HG02623 (cell line): Measurements from ENCODE around the gene SKA3.
"Not testable (repeated sequence)": the region's sequence is repeated elsewhere in the genome, so short reads cannot be mapped to it uniquely, and the experiment has no call there.

ENCODE experiments used
- ATAC-seq: cut with Tn5 transposase; IDR thresholded peaks from one replicate; pipeline ENCODE4 v1.9.1; 2021; ENCODE audit warnings: moderate library complexity; ENCODE audit not compliant: unreplicated experiment

Gene SKA3

DNA sequence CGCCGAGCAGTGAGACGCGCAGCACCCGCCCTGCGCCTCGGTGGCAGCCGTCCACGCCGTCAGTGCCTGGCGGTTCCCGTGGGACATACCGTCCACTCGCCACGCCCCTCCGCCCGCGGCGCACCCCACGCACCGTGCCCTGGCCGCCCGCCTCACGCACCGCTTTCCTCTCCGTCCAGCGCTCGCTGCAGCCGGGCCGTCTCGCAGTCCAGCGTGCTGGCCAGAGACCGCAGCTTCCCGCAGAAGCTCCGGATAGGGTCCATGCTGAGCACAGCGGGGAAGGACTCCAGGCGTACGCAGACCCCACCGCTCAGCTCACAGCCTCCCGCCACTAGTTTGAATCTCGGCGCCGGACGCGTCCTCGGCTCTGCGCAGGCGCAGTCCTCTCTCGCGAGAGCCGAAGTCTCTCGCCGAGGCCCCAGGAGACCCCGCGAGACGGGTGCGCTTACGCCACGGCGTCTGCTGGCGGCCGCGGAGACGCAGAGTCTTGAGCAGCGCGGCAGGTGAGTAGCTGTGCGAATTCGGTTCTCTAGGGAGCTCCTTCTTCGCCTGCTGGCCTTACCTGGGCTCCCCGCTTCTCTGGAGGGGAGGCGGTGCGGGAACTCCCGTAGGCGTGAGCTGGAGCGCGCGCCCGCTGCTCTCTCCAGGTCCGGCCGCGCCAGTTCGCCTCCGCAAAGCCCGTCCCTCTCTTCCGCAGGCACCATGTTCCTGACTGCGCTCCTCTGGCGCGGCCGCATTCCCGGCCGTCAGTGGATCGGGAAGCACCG, at the start of gene SKA3, which contains the start of gene MRPL57:
Gene SKA3 (minus strand): TSS at position 338 of the 767 bp plus-strand sequence. CDS start 75 bp downstream, at position 263.
Gene MRPL57 (plus strand): TSS at position 444 of the 767 bp plus-strand sequence. CDS start 259 bp downstream, at position 703.
- peak; percentile 92 for ATAC-seq

- no peak for ATAC-seq
Observed at GRCh38 chr13:21225082-21225481, 48.7 kb upstream of the SKA3 start.

DNA sequence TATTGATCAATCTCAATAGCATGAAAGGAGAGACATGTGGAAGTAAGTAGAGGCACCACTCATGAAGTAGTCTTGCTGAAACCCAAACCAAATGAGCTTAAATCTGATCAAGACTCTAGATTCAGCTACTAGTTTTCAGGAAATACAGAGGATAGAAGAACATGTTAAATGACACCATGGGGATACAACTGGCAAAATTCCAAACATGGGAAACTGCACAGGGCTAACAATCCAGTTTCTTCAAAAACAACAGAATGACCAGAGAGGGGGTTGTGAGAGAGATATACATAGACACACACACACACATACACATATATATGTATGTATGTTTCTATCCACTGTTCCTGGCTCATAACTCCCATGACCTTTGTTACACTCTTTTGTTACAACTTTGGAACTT, 44.9 kb upstream of the SKA3 start:
- ATAC-seq: no peak

GRCh38 chr13:21219716-21220115, 43.4 kb upstream of the SKA3 start:
- ATAC-seq: not testable (repeated sequence)

GRCh38 chr13:21219036-21219381, 42.7 kb upstream of the SKA3 start:
- no peak for ATAC-seq

GRCh38 chr13:21218351-21219035, 42.1 kb upstream of the SKA3 start:
- peak; percentile 99 for ATAC-seq

GRCh38 chr13:21216332-21216731, 40.0 kb upstream of the SKA3 start:
- no peak for ATAC-seq

GRCh38 chr13:21215419-21215818, 39.1 kb upstream of the SKA3 start:
- ATAC-seq: not testable (repeated sequence)

GRCh38 chr13:21212138-21212775, 35.9 kb upstream of the SKA3 start:
- ATAC-seq: no peak

DNA sequence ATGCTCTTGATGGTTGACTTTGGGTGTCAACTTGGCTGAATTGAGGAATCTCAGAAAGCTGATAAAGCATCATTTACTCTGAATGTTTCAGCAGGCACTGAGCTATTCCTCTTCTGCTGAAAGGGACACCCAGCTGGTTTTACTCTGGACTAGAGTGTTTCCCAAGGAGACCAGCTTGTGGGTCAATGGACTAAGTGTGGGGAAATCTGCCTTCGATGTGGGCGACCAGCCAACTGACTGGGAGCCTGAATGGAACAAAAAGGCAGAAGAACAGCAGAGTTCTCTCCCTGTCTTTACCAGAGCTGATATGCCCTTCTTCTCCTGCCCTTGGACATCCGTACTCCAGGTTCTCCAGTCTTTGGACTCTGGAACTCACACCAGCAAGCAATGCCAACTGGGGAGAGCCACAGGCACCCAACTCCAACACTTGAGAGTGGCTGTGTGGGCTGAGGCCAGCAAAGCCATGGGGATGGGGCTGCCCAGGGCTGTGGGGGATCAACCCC, 32.4 kb upstream of the SKA3 start:
- no peak for ATAC-seq

DNA sequence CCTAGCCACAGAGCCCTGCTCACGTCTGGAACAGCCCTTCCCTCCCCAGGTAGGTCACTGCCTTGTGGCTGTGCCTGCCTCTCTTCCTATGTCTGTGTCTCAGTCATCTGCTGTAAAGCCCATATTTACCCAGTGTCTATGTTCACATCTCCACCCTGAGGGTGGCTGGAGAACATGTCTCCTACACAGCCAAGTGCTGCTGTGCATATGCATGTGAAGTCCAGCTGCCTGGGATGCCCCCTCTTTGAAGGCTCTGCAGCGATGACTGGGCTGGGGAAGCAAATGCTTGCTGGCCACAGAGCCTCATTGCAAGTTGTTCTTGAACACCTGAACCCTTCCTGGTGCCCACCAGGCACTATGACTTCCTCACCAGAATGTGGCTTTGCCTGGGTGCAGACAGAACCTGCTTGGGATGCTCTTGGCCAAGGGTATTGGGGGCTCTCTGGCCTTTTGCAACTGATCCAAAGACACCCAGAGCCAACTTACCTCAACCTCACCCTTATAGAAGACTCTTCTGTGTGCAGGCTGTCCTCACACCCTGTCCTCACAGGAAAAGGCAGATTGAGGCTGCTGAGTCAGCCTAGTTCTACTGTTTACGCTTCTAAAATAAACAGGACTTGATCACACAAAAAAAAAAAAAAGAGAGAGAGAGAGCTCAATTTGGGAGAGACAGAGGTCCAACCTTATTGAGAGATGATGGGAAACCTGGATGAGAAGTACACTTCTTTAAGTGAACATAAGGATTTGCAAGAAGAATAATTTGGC, 26.6 kb upstream of the SKA3 start:
- ATAC-seq: no peak

- not testable (repeated sequence) for ATAC-seq
Observed at GRCh38 chr13:21201456-21202190, 25.3 kb upstream of the SKA3 start.

DNA sequence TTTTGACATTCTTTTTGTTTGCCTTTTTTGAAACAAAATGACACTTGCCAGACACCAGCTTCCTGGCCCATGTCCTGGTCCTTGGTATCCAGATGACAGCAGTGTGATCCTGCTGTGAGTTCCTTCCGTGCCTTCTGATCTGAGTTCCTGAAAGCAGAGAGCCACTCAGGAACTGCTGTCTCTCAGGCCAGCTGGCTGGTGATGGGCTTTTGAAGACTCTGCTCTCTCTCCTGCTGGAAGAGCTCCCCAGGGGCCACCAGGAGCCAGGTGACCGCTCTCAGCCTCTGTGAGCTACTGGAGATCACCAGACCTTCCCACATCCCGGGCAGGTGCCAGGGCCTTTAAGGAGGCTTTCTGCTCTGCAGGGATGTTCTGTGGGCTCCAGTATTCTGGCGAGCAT, 22.0 kb upstream of the SKA3 start:
- not testable (repeated sequence) for ATAC-seq

GRCh38 chr13:21197606-21198225, 21.4 kb upstream of the SKA3 start:
- not testable (repeated sequence) for ATAC-seq

- ATAC-seq: not testable (repeated sequence)
Observed at GRCh38 chr13:21194756-21195155, 18.4 kb upstream of the SKA3 start.

DNA sequence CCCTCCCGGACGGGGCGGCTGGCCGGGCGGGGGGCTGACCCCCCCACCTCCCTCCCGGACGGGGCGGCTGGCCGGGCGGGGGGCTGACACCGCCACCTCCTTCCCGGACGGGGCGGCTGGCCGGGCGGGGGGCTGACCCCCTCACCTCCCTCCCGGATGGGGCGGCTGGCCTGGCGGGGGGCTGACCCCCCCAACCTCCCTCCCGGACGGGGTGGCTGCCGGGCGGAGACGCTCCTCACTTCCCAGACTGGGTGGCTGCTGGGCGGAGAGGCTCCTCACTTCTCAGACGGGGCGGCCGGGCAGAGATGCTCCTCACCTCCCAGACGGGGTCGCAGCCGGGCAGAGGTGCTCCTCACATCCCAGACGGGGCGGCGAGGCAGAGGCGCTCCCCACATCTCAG, 10.1 kb upstream of the SKA3 start:
- ATAC-seq: not testable (repeated sequence)

DNA sequence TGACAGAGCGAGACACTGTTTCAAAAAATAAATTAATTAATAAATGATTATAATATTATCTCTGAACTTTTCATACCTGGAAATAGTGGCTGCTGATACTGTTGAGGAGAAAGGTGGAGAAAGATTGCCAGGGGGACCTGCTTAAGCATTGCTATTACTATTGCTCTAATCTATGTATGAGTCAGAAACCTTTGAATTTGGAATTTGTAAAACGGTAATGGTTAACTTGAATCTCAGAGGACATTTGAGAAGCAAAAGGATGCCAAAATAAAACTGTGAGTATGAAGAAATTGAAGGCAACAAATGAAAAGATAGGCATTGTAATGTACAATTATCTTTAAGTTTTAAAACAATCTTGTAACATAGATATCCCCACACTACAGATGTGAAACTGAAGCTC, 5.3 kb upstream of the SKA3 start:
- ATAC-seq: no peak

GRCh38 chr13:21176982-21177284, 581 bp upstream of the SKA3 start:
- peak; percentile 22 for ATAC-seq

DNA sequence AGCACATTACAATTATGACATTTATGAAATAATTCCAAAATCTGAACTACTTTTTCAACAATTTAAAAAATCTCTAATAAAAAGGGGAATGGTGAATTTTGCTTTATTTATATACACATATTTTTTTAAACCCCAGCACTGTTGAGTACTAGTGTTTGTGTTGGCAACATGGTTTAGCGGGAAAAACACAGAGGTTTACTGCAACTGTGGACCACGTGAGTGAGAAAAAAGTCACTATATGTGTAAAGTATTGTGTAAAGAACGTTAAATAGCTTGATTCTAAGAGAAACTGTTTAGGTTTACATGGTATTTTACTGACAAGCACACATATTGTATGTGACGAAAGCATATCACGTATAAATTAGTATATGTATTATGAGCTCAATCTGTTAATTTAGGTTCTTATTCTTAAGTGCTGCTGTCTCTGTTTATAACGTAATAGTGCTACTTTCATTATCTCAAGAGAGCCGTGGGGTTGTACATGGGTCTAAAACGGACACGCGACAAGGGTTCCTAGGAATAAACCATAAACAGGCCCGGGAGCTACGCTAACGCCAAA, 617 bp downstream of the SKA3 start:
- no peak for ATAC-seq

DNA sequence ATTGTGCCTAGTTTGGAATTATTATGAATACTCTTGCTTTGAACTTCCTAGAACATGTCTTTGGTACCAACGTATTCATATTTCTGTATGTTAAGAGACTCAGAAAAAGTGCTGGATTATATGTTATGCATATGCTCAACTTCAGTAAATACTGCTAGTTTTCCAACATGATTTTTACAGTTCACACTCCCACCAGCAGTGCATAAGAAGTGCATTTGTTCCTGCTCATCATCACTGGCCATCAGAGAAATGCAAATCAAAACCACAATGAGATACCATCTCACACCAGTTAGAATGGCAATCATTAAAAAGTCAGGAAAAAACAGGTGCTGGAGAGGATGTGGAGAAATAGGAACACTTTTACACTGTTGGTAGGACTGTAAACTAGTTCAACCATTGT, 2.6 kb downstream of the SKA3 start:
- ATAC-seq: not testable (repeated sequence)
